Epithelial cell of proximal tubule (primary cell): Measurements from ENCODE around the gene HMOX2. TPM values are rescaled to one million over a fixed set of nuclear protein-coding genes. Genes with fewer than 3 reads are reported as not detected.

Source experiments
- DNase-seq: peaks from one replicate; pipeline ENCODE4 v3.0.0-alpha.2; 2011; ENCODE audit warnings: low read depth
- H3K4me3 ChIP-seq: 2 replicates; pipeline ENCODE4 v1.5.1; 2011; ENCODE audit warnings: low read depth, mild to moderate bottlenecking, low read length
- total RNA-seq: library from RNA; depleted of rRNA; stranded (reverse); fragments of >200 nt; gene quantifications from 2 replicates; pipeline ENCODE4 v1.2.3, GENCODE V29; 2015
- TF ChIP-seq, protein P1 (sequence below): conservative IDR thresholded peaks from 2 replicates; pipeline ENCODE4 v1.5.1; 2012; ENCODE audit warnings: low read depth, mild to moderate bottlenecking, low read length

HMOX2 gene
- total RNA-seq, 1 donor from 2014 or later = 75.9 TPM

DNA sequence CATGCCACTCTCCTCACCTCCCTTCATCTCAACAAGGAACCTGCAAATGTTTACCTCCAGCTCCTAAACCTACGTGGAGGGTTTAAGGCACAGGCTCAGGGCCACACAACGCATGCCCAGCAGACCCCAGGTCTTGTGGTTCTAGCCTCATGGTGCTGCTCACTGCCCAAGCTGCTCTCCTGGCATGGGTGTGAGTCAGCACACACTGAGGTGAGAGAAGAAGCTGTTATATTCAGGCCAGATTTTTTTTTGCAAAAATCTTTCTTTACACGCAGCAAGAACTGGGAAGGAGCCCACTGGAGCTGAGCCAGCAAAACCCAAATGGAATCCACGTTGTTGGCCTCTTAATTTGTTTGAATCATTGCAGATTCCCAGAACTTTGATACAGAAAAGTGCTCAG is 74.4 kb downstream of the HMOX2 start:
- TF ChIP-seq, protein P1, sequence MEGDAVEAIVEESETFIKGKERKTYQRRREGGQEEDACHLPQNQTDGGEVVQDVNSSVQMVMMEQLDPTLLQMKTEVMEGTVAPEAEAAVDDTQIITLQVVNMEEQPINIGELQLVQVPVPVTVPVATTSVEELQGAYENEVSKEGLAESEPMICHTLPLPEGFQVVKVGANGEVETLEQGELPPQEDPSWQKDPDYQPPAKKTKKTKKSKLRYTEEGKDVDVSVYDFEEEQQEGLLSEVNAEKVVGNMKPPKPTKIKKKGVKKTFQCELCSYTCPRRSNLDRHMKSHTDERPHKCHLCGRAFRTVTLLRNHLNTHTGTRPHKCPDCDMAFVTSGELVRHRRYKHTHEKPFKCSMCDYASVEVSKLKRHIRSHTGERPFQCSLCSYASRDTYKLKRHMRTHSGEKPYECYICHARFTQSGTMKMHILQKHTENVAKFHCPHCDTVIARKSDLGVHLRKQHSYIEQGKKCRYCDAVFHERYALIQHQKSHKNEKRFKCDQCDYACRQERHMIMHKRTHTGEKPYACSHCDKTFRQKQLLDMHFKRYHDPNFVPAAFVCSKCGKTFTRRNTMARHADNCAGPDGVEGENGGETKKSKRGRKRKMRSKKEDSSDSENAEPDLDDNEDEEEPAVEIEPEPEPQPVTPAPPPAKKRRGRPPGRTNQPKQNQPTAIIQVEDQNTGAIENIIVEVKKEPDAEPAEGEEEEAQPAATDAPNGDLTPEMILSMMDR = no peak
- no peak for DNase-seq
- no peak overlapping the region for H3K4me3 ChIP-seq

DNA sequence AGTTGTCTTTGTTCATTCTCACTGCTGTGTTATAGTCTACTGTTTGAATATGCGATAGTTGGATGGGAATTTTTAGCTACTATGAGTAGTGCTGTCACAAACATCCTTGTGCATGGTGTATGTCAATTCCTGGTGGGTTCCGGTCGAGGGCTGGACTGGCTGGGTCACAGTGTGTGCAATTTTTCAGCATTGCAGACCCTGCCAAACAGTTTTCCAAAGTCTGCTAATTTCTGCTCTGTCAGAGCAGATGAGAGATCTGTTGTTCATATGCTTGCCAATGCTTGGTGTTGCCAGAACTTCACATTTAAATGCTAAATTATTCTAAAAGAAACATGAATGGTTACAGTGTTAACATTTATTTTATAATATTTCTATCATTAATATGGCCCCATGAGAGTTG is 76.3 kb downstream of the HMOX2 start:
- TF ChIP-seq, protein P1 = no peak
- H3K4me3 ChIP-seq = no peak overlapping the region
- no peak for DNase-seq

DNA sequence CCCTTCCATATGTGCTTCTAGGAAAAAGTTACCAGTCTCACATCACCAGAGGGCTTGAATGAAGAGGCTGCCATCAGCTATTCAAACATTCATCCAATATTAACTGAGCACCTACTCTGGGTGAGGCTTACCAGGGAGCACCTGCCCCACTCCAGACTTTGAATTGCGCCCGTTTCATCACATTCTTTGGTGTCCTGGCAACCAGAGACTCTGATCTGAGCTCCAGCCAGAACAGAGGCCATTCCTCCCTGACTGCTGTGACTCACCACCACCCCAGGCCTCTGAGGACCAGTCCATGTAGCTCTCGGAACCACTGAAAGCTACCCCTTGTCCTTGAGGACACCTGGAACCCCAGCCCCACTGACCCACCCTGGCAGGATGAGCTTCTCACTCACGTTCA is 79.9 kb downstream of the HMOX2 start, which contains the start of gene C16orf96:
Gene C16orf96, plus strand, starts transcription at position 229 of the 400 bp plus-strand sequence. Its CDS starts 150 bp downstream, at position 379.
- TF ChIP-seq, protein P1 = no peak
- no peak for DNase-seq

DNA sequence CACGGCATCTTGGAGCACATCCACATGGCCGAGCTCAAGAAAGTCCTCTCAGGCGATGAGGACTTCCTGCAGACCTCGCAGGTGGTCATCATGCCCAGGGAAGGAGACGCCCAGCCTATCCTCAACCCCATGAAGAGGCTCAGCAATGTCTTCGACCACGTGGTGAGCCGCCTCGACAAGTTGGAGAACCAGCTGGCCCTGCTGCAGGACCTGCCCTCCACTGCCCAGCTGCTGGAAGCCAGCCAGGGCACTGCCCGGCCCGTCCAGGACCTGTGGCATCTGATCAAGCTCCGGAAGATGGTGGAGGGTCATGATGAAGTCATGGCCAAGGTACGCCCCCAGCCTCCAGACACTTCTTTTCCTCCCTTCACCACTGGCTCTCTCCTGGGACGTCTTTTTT is 80.4 kb downstream of the HMOX2 start:
- TF ChIP-seq, protein P1 = no peak
- no peak for DNase-seq
- no peak overlapping the region for H3K4me3 ChIP-seq

More for the DNA sequence above, 79.9 kb downstream of the HMOX2 start, which contains the start of gene C16orf96:
- no peak within 1 kb of the TSS for H3K4me3 ChIP-seq

DNA sequence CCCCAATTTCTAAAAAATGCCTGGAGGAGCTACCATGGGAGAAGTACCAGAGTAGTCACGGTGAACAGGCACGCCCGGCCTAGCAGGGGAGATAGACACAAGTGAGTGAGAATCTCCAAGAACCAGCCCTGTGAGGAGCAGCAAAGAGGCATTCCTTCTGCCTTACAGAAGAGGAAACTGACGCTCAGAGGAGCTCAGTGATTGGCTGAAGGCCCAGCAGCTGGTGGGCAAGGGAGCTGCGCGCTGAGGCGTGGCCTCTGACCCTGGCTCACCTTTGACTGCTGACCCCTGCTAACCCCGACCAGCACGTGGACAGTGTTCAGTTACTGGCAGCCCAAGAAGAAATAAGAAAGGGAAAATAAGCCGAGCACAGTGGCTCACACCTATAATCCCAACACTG is 81.8 kb downstream of the HMOX2 start:
- no peak overlapping the region for H3K4me3 ChIP-seq
- TF ChIP-seq, protein P1 = no peak
- no peak for DNase-seq

Other genes starting within 250 kb of the HMOX2 start
- not detected in 2 replicates for gene SRL, start 234.3 kb upstream of the HMOX2 start, total RNA-seq
- 4.0 and 10.5 TPM in 2 replicates for gene TFAP4, start 203.4 kb upstream of the HMOX2 start, total RNA-seq
- gene GLIS2, start 160.3 kb upstream of the HMOX2 start, total RNA-seq = 2.2 and 4.6 TPM in 2 replicates
- 75.1 and 87.4 TPM in 2 replicates for gene PAM16, start 125.1 kb upstream of the HMOX2 start, total RNA-seq
- gene VASN, start 104.5 kb upstream of the HMOX2 start, total RNA-seq = 19.0 and 33.7 TPM in 2 replicates
- 35.5 and 101 TPM in 2 replicates for gene CORO7, start 59.8 kb upstream of the HMOX2 start, total RNA-seq
- 40.6 and 70.1 TPM in 2 replicates for gene DNAJA3, start 50.5 kb upstream of the HMOX2 start, total RNA-seq
- 120 and 177 TPM in 2 replicates for gene NMRAL1, start 1.8 kb upstream of the HMOX2 start, total RNA-seq
- gene CDIP1, start 62.4 kb downstream of the HMOX2 start, total RNA-seq = 13.8 and 30.3 TPM in 2 replicates
- gene C16orf96, start 79.9 kb downstream of the HMOX2 start, total RNA-seq = not detected in 2 replicates
- 9.2 and 10.4 TPM in 2 replicates for gene UBALD1, start 138.5 kb downstream of the HMOX2 start, total RNA-seq
- gene MGRN1, start 148.4 kb downstream of the HMOX2 start, total RNA-seq = 40.6 and 41.3 TPM in 2 replicates
- gene NUDT16L1, start 217.2 kb downstream of the HMOX2 start, total RNA-seq = 23.8 and 37.4 TPM in 2 replicates